Astrocyte of the spinal cord (primary cell): ENCODE results near the gene SHISA9.

ENCODE experiments used
- DNase-seq: peaks from one replicate; pipeline ENCODE4 v3.0.0; 2011; ENCODE audit warnings: low read depth, low spot score
- H3K4me3 ChIP-seq: 2 replicates; pipeline ENCODE4 v1.5.1; 2011; ENCODE audit warnings: low read depth, mild to moderate bottlenecking, low read length, moderate library complexity
- CTCF ChIP-seq: IDR thresholded peaks from 2 replicates; pipeline ENCODE4 v1.5.1; 2012; ENCODE audit warnings: low read depth, mild to moderate bottlenecking, low read length, inconsistent platforms
- in situ Hi-C: cut with HindIII; loops from 2 replicates; pipeline ENCODE4 v1.10.0; 2017; ENCODE audit warnings: low sequenced_read_pairs

Gene SHISA9

GRCh38 chr16:13118091-13118490, 216.7 kb downstream of the SHISA9 start:
- DNase-seq: no peak
- H3K4me3 ChIP-seq: no peak overlapping the region
- no peak for TF ChIP-seq CTCF
- in situ Hi-C loops: no loop called here

- no peak overlapping the region for H3K4me3 ChIP-seq
- in situ Hi-C loops: no loop called here
- no peak for TF ChIP-seq CTCF
- no peak for DNase-seq
Measured at GRCh38 chr16:13120091-13120490, 218.7 kb downstream of the SHISA9 start.

GRCh38 chr16:13120557-13120956, 219.2 kb downstream of the SHISA9 start:
- no peak overlapping the region for H3K4me3 ChIP-seq
- in situ Hi-C loops: no loop called here
- TF ChIP-seq CTCF: no peak
- no peak for DNase-seq

GRCh38 chr16:13123991-13124390, 222.6 kb downstream of the SHISA9 start:
- in situ Hi-C loops: no loop called here
- no peak for DNase-seq
- H3K4me3 ChIP-seq: no peak overlapping the region
- no peak for TF ChIP-seq CTCF

- no peak for TF ChIP-seq CTCF
- in situ Hi-C loops: no loop called here
- no peak overlapping the region for H3K4me3 ChIP-seq
- no peak for DNase-seq
Measured at GRCh38 chr16:13127144-13127543, 225.7 kb downstream of the SHISA9 start.

GRCh38 chr16:13130586-13130985, 229.2 kb downstream of the SHISA9 start:
- in situ Hi-C loops: no loop called here
- TF ChIP-seq CTCF: no peak
- no peak for DNase-seq

GRCh38 chr16:13134836-13135235, 233.4 kb downstream of the SHISA9 start:
- in situ Hi-C loops: no loop called here
- no peak overlapping the region for H3K4me3 ChIP-seq
- no peak for DNase-seq
- TF ChIP-seq CTCF: no peak

More at GRCh38 chr16:13130586-13130985, 229.2 kb downstream of the SHISA9 start:
- no peak overlapping the region for H3K4me3 ChIP-seq
